HG03103 (cell line): ENCODE results near the gene EVI5.
A peak's percentile ranks its signal among the peaks of the same experiment; 100 is the strongest.

Source experiments
- ATAC-seq: cut with Tn5 transposase; IDR thresholded peaks from one replicate; pipeline ENCODE4 v1.9.1; 2021; ENCODE audit warnings: low read depth; ENCODE audit not compliant: unreplicated experiment

Gene EVI5

GRCh38 chr1:92473781-92474495, 311.0 kb downstream of the EVI5 start:
- peak; percentile 43 for ATAC-seq

- ATAC-seq, result no peak
Measured at GRCh38 chr1:92470216-92470615, 314.7 kb downstream of the EVI5 start.

GRCh38 chr1:92466683-92467352, 318.1 kb downstream of the EVI5 start:
- no peak for ATAC-seq

- ATAC-seq, result no peak
Measured at GRCh38 chr1:92465256-92465647, 319.7 kb downstream of the EVI5 start.

GRCh38 chr1:92464588-92465255, 320.2 kb downstream of the EVI5 start:
- ATAC-seq, result no peak

GRCh38 chr1:92461364-92462097, 323.4 kb downstream of the EVI5 start:
- ATAC-seq, result peak; percentile 53

GRCh38 chr1:92459871-92460320, 325.0 kb downstream of the EVI5 start:
- no peak for ATAC-seq
